Activated CD4-positive, alpha-beta T cell treated with anti-CD3 and anti-CD28 coated beads, Interleukin-2, amount 10 ng/mL, durations not matched to agents 24 days and 14 days (primary cell): ENCODE data around the gene PIK3C2B. TPM values are rescaled to one million over a fixed set of nuclear protein-coding genes. Genes with fewer than 3 reads are reported as not detected.

Experiments
- DNase-seq: peaks from one replicate; pipeline ENCODE4 v3.0.0; 2022
- H3K27ac Mint-ChIP-seq: one replicate; pipeline ENCODE4 v1.8.0; 2022; ENCODE audit warnings: mild to moderate bottlenecking, mixed read lengths
- H3K27me3 Mint-ChIP-seq: one replicate; pipeline ENCODE4 v1.8.0; 2022; ENCODE audit warnings: mixed read lengths
- H3K36me3 Mint-ChIP-seq: one replicate; pipeline ENCODE4 v1.8.0; 2022; ENCODE audit warnings: low read depth, mild to moderate bottlenecking, mixed read lengths
- H3K4me1 Mint-ChIP-seq: one replicate; pipeline ENCODE4 v1.8.0; 2021; ENCODE audit warnings: mixed read lengths
- H3K4me3 Mint-ChIP-seq: one replicate; pipeline ENCODE4 v1.8.0; 2022; ENCODE audit warnings: mild to moderate bottlenecking, moderate library complexity, mixed read lengths
- H3K9me3 Mint-ChIP-seq: one replicate; pipeline ENCODE4 v1.8.0; 2021; ENCODE audit warnings: mixed read lengths
- intact Hi-C: fragments of 100-400 bp; cut with micrococcal nuclease; formaldehyde crosslinking; loops from one replicate; pipeline ENCODE4 v1.15.1; 2023
- total RNA-seq: library from RNA; stranded (reverse); gene quantifications from 2 replicates; pipeline ENCODE4 v1.2.3, GENCODE V29; 2022

PIK3C2B gene
- total RNA-seq, 1 donor from 2014 or later = 23.6 TPM

- intact Hi-C loops = loop anchor here (1.0 kb wide), 1 partner anchor 57 kb away; no protein-coding TSS in a partner anchor
- Mint-ChIP-seq H3K4me3 (no peak overlapping the region), H3K27ac (no peak overlapping the region), H3K9me3 (no peaks in the 10 kb centered on the region), H3K27me3 (no peaks in the 10 kb centered on the region), H3K4me1 (peaks cover 33% of the 10 kb centered on the region), H3K36me3 (peaks cover 49% of the 10 kb centered on the region)
- peak; percentile 84 for DNase-seq
Measured at GRCh38 chr1:204445860-204446412, 48.7 kb downstream of the PIK3C2B start.

Other genes starting within 250 kb of the PIK3C2B start
- gene PLEKHA6, start 134.9 kb downstream of the PIK3C2B start, total RNA-seq = 0.07 and 0.47 TPM in 2 replicates
- 70.9 and 74.0 TPM in 2 replicates for gene PPP1R15B, start 83.0 kb downstream of the PIK3C2B start, total RNA-seq
- 81.5 and 85.5 TPM in 2 replicates for gene MDM4, start 21.6 kb upstream of the PIK3C2B start, total RNA-seq
- 0.05 TPM in 1 of 2 replicates, not detected in the other for gene LRRN2, start 190.9 kb upstream of the PIK3C2B start, total RNA-seq